Measurements from ENCODE around the gene KRTAP10-8. TPM values are rescaled to one million over a fixed set of nuclear protein-coding genes. Genes with fewer than 3 reads are reported as not detected.
A peak's percentile ranks its signal among the peaks of the same experiment; 100 is the strongest.
"Not testable (repeated sequence)": the region's sequence is repeated elsewhere in the genome, so short reads cannot be mapped to it uniquely, and the experiment has no call there.

Gene KRTAP10-8
- total RNA-seq (2014; rRNA removed; shearing (Covaris generic)), result not detected in 2 replicates
- not detected in 2 replicates for polyA plus RNA-seq (2015; cell fraction: cytosol; rRNA removed)
- polyA plus RNA-seq (2015; cell fraction: nucleus; rRNA removed), result not detected in 2 replicates

DNA sequence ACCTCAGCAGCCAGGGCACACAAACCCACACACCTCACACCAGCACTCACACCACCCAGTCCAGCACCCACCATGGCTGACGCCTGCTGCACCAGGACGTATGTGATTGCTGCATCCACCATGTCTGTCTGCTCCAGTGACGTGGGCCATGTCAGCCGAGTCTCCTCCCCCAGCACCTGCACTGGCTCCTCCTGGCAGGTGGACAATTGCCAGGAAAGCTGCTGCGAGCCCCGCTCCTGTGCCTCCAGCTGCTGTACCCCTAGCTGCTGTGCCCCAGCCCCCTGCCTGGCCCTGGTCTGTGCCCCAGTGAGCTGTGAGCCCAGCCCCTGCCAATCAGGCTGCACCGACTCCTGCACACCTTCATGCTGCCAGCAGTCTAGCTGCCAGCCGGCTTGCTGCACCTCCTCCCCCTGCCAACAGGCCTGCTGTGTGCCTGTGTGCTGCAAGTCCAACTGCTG lies at the start of gene KRTAP10-8:
Gene KRTAP10-8, plus strand, starts transcription at position 51 of the 458 bp plus-strand sequence. Its CDS starts 22 bp downstream, at position 73.
- no peak for DNase-seq (ENCODE audit: low read depth)

DNA sequence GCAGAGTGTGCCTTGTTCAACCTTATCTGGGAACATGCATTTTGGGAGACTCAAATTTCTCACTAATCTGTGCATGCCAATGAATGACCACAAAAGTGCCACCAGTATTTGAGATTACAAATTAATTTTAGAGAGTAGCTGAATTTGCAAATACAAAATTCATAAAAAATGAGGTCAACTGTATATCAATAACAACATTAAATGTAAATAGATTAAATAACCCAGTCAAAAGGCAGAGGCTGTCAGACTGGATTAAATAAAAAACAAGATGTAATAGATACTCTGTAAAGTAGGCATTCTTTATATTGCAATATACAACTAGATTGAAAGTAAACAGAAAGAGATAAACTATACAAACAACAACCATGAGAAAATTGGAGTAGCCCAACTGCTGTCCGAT lies 47.8 kb upstream of the KRTAP10-8 start:
- DNase-seq (ENCODE audit: low read depth), result no peak

- DNase-seq (ENCODE audit: low read depth), result no peak
These were observed 46.8 kb upstream of the KRTAP10-8 start for GRCh38 chr21:44564886-44565598.

DNA sequence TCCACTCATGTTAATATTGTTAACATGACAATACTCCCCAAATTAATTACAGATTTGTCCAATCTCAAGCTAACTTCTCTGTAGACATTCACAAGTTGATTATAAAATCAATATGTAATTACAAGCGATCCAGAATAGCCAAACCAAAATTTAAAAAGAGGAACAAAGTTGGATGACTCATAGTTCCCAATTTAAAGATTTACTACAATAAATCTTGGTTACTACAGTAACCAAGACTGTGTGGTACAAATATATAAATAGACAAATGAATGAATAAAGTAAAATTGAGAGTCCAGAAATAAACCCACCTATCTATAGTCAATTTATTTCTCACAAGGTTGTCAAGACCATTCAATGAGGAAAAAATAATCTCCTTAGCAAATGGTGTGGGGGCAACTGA lies 45.5 kb upstream of the KRTAP10-8 start:
- no peak for DNase-seq (ENCODE audit: low read depth)

- no peak for DNase-seq (ENCODE audit: low read depth)
These were observed 44.3 kb upstream of the KRTAP10-8 start for GRCh38 chr21:44567481-44568171.

DNA sequence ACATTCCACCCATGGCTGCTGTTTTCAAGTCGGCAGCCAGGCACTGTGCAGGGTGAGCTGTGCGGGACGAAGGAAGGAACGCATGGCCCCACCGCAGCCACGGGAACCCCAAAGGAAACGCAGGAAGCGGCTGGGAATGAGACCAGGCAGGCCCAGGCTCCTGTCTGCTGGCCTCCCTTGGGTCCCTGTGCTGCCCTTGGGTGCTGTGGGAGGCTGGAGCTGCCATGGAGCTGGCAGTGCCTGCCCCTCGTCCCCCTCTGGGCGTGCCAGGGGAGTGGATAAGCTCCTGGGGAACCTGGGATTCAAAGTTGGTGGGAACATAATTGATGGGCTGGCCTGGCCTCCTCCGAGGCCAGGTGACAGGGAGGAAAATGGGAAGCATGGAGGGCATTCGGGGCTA lies 43.6 kb upstream of the KRTAP10-8 start:
- no peak for DNase-seq (ENCODE audit: low read depth)

DNA sequence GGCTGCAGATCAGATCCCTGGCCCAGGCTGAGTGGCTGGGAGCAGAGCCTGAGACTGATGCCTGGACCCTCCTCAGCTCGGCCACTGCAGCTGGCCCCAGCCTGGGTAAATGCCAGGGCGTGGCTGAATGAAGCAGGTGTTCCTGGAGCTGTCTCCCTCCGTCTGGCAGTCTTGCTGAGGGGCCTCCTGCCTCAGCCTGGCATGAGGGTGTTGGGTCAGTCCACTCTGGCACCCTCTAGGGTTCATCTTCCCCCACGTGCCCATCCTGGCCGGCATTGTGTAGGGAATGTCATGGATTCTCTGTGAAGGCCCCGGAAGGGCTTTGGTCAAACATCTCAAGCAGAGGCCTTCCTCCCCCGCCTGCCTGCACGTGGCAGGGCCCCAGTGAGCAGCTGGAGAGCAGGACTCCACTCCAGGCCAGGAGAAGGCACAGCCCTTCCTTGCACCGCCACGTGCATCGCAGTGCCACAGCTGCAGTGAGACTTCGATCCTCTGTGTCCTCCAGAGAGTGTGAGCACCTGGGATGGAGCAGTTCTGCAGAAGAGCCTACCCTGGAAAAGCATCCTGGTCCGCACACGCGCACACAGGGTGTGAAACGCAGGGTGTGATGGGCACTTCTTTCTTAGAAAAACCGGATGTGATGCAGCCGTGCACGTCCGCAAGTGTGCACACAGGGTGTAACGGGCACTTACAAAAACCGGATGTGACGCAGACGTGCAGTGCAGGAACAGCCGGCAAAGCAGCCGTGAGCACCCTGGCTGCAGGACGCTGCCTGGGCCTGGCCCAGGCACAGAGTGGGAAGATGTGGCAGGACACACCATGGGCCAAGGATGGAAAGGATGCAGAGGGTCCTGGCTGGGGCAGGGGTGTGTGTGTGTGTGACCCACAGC lies 43.0 kb upstream of the KRTAP10-8 start:
- peak; percentile 16 for DNase-seq (ENCODE audit: low read depth)

- no peak for DNase-seq (ENCODE audit: low read depth)
These were observed 41.9 kb upstream of the KRTAP10-8 start for GRCh38 chr21:44569861-44570517.

GRCh38 chr21:44571296-44571695 lies 40.6 kb upstream of the KRTAP10-8 start:
- no peak for DNase-seq (ENCODE audit: low read depth)

- no peak for DNase-seq (ENCODE audit: low read depth)
These were observed 39.8 kb upstream of the KRTAP10-8 start for GRCh38 chr21:44571844-44572782.

GRCh38 chr21:44572959-44573583 lies 38.8 kb upstream of the KRTAP10-8 start:
- peak; percentile 35 for DNase-seq (ENCODE audit: low read depth)

- not testable (repeated sequence) for DNase-seq (ENCODE audit: low read depth)
These were observed 38.0 kb upstream of the KRTAP10-8 start, which contains the start of gene KRTAP10-4 for GRCh38 chr21:44573630-44574456. KRTAP10-4 (plus strand) TSS chr21:44573729; CDS start chr21:44573759, 30 bp downstream.

GRCh38 chr21:44574457-44575306 lies 37.2 kb upstream of the KRTAP10-8 start:
- DNase-seq (ENCODE audit: low read depth), result peak; percentile 23

GRCh38 chr21:44575307-44576024 lies 36.4 kb upstream of the KRTAP10-8 start:
- no peak for DNase-seq (ENCODE audit: low read depth)

- DNase-seq (ENCODE audit: low read depth), result no peak
These were observed 35.9 kb upstream of the KRTAP10-8 start for GRCh38 chr21:44576025-44576420.

GRCh38 chr21:44578371-44579055 lies 33.4 kb upstream of the KRTAP10-8 start:
- DNase-seq (ENCODE audit: low read depth), result no peak
